ENCODE data around the gene CNKSR1. TPM values are rescaled to one million over a fixed set of nuclear protein-coding genes. Genes with fewer than 3 reads are reported as not detected.
A peak's percentile ranks its signal among the peaks of the same experiment; 100 is the strongest.
"Not testable (repeated sequence)": the region's sequence is repeated elsewhere in the genome, so short reads cannot be mapped to it uniquely, and the experiment has no call there.

Gene CNKSR1
- polyA plus RNA-seq, 1 donor = 4.2 TPM

GRCh38 chr1:26225033-26225831, 47.9 kb downstream of the CNKSR1 start:
- DNase-seq (ENCODE audit: low read depth) = no peak

- not testable (repeated sequence) for DNase-seq (ENCODE audit: low read depth)
These were observed 53.4 kb downstream of the CNKSR1 start for GRCh38 chr1:26230682-26231081.

- peak; percentile 83 for DNase-seq (ENCODE audit: low read depth)
These were observed 56.8 kb downstream of the CNKSR1 start, which contains the start of gene CEP85 for GRCh38 chr1:26233903-26234643. TSS of gene CEP85 (plus strand) at chr1:26234200. CDS start at chr1:26239784, 5,584 bp downstream.

GRCh38 chr1:26234644-26235370, 57.5 kb downstream of the CNKSR1 start:
- DNase-seq (ENCODE audit: low read depth) = no peak

GRCh38 chr1:26237230-26237966, 60.1 kb downstream of the CNKSR1 start:
- DNase-seq (ENCODE audit: low read depth) = no peak

Other genes starting within 250 kb of the CNKSR1 start
- gene PAFAH2, start 179.4 kb upstream of the CNKSR1 start, polyA plus RNA-seq (ENCODE audit: insufficient read length) = 84.2 TPM
- 4.8 TPM for gene EXTL1, start 155.7 kb upstream of the CNKSR1 start, polyA plus RNA-seq (ENCODE audit: insufficient read length)
- gene SLC30A2, start 131.4 kb upstream of the CNKSR1 start, polyA plus RNA-seq (ENCODE audit: insufficient read length) = 1.00 TPM
- gene TRIM63, start 109.9 kb upstream of the CNKSR1 start, polyA plus RNA-seq (ENCODE audit: insufficient read length) = 47.4 TPM
- gene PDIK1L, start 65.7 kb upstream of the CNKSR1 start, polyA plus RNA-seq (ENCODE audit: insufficient read length) = 6.0 TPM
- 0.76 TPM for gene FAM110D, start 18.4 kb upstream of the CNKSR1 start, polyA plus RNA-seq (ENCODE audit: insufficient read length)
- not detected for gene C1orf232, start 8.5 kb upstream of the CNKSR1 start, polyA plus RNA-seq (ENCODE audit: insufficient read length)
- 21.5 TPM for gene ZNF593, start 7.6 kb upstream of the CNKSR1 start, polyA plus RNA-seq (ENCODE audit: insufficient read length)
- gene ZNF593OS, start 5.7 kb upstream of the CNKSR1 start, polyA plus RNA-seq (ENCODE audit: insufficient read length) = 1.5 TPM
- not detected for gene CATSPER4, start 13.1 kb downstream of the CNKSR1 start, polyA plus RNA-seq (ENCODE audit: insufficient read length)
- gene CEP85, start 56.7 kb downstream of the CNKSR1 start, polyA plus RNA-seq (ENCODE audit: insufficient read length) = 23.6 TPM
- 44.5 TPM for gene SH3BGRL3, start 102.6 kb downstream of the CNKSR1 start, polyA plus RNA-seq (ENCODE audit: insufficient read length)
- gene UBXN11, start 129.1 kb downstream of the CNKSR1 start, polyA plus RNA-seq (ENCODE audit: insufficient read length) = 8.2 TPM
- 1.3 TPM for gene CD52, start 140.5 kb downstream of the CNKSR1 start, polyA plus RNA-seq (ENCODE audit: insufficient read length)
- not detected for gene CRYBG2, start 176.6 kb downstream of the CNKSR1 start, polyA plus RNA-seq (ENCODE audit: insufficient read length)
- not detected for gene ZNF683, start 195.3 kb downstream of the CNKSR1 start, polyA plus RNA-seq (ENCODE audit: insufficient read length)
- not detected for gene LIN28A, start 233.3 kb downstream of the CNKSR1 start, polyA plus RNA-seq (ENCODE audit: insufficient read length)

Measured in forelimb muscle (tissue), 1 donor.